Body of pancreas (tissue), 4 donors: Measurements from ENCODE around the gene MAL. TPM values are rescaled to one million over a fixed set of nuclear protein-coding genes. Genes with fewer than 3 reads are reported as not detected.

Experiments used
- ATAC-seq: fragments of 150-250 bp; one replicate; pipeline ENCODE4 v1.9.1; 2016
- DNase-seq, 4 donors: peaks; one replicate each; pipeline ENCODE4 v3.0.0-alpha.2; 2019
- H3K27ac ChIP-seq, 4 donors: fragments of 200-600 bp; sonication (generic); 1 replicate in 3 of 4; 2 replicates in 1 of 4; pipeline versions ENCODE4 v1.5.1 to v1.6.1; 2016 to 2019; ENCODE audit warnings: mild to moderate bottlenecking in 1 of 4, mixed read lengths in 1 of 4, moderate library complexity in 1 of 4
- H3K27me3 ChIP-seq, 2 donors: fragments of 200-600 bp; sonication (generic); one replicate each; pipeline ENCODE4 v1.6.0; 2016; ENCODE audit warnings: mild to moderate bottlenecking in 1 of 2
- H3K36me3 ChIP-seq, 2 donors: fragments of 200-600 bp; sonication (generic); replicated peaks in 1 of 2; 2 replicates each; pipeline ENCODE4 v1.5.1; 2016; ENCODE audit warnings: low read depth in 2 of 2; ENCODE audit not compliant: insufficient read depth in 1 of 2
- H3K4me1 ChIP-seq: fragments of 200-600 bp; sonication (generic); one replicate; pipeline ENCODE4 v1.6.0; 2016
- H3K4me3 ChIP-seq, 2 donors: fragments of 200-600 bp; sonication (generic); 1 replicate in 1 of 2; 2 replicates in 1 of 2; pipeline ENCODE4 v1.5.1; 2016 to 2019
- H3K9me3 ChIP-seq, 3 donors: fragments of 200-600 bp; sonication (generic); 1 replicate in 2 of 3; 2 replicates in 1 of 3; pipeline ENCODE4 v1.5.1; 2016
- CTCF ChIP-seq, 7 experiments: fragments of 450-650 bp in 4 of 7; fragments of 200-600 bp in 3 of 7; sonication (generic) in 3 of 7; IDR thresholded peaks; one replicate each; pipeline ENCODE4 v1.5.1; 2016 to 2019; ENCODE audit warnings: antibody characterized with exemption in 7 of 7
- POLR2A ChIP-seq, 3 donors: fragments of 450-650 bp; IDR thresholded peaks; one replicate each; pipeline ENCODE4 v1.6.1; 2016; ENCODE audit warnings: antibody characterized with exemption in 3 of 3, mild to moderate bottlenecking in 2 of 3
- WGBS, 2 donors: methylation state at CpG; one replicate each; pipeline ENCODE4 v1.1.5; 2017; 5-methylcytosine and 5-hydroxymethylcytosine counted together
- intact Hi-C: fragments of 100-400 bp; cut with DNase I; formaldehyde crosslinking; loops from one replicate; pipeline ENCODE4 v1.15.1; 2023
- total RNA-seq, 2 donors: library from RNA; depleted of rRNA; stranded (reverse); fragments of >200 nt; gene quantifications; one replicate each; pipeline ENCODE4 v1.1.0, GENCODE V29; 2016

MAL gene
- not detected for total RNA-seq

DNA sequence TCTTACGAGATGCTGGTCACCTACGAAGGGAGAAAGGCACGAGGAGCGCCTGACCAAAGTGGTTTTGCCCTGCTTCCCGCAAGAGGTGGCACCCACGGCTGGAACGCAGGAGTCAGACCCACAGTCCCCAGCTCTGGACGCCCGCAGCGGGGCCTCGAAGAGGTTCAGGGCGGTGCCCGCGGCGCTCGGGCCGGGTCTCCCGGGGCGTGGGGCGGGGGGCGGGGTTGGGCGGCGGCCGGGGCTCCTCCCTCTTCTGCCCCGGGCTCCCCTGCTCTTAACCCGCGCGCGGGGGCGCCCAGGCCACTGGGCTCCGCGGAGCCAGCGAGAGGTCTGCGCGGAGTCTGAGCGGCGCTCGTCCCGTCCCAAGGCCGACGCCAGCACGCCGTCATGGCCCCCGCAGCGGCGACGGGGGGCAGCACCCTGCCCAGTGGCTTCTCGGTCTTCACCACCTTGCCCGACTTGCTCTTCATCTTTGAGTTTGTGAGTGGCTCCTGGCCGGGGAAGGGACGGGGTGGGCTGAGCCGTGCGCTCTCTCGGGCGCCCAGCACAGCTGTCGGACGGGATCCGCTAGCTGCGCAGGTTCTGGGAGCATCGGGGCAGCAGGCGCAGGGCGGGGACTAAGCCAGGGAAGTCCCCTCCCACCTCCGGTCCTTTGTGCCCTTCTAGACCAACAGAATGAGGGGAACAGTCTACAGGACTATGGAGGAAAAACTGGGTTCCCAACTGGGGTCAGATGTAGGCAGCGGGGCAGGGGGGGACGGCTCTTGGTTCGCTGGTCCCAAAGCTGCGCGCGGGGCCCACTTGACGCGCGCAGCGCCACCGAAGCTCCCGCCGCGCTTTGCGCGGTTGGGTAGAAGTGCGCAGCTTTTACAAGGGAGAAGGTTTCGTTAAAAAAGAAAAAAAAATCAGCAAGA, at the start of gene MAL:
MAL (plus strand) TSS at position 303 of the 914 bp plus-strand sequence; CDS start at position 388, 85 bp downstream.
- DNase-seq (no peak), ATAC-seq (no peak)
- Histone ChIP-seq H3K4me1 (peaks cover 18% of the 10 kb centered on the region), H3K9me3 (no peaks in the 10 kb centered on the region), H3K36me3 (no peaks in the 10 kb centered on the region), H3K27me3 (peaks cover 0 to 8% of the 10 kb centered on the region in 2 donors), H3K27ac (no peak within 1 kb of the TSS), H3K4me3 (peak within 1 kb of the TSS in 1 of 2 donors; percentile 8)
- no peak for TF ChIP-seq CTCF (IDR thresholded peaks at IDR 0.05)
- TF ChIP-seq POLR2A (IDR thresholded peaks at IDR 0.05) = no peak
- intact Hi-C loops = no loop called here
- WGBS, 2 donors = 2% methylated on average over 26 to 81 of the region's 81 CpGs

DNA sequence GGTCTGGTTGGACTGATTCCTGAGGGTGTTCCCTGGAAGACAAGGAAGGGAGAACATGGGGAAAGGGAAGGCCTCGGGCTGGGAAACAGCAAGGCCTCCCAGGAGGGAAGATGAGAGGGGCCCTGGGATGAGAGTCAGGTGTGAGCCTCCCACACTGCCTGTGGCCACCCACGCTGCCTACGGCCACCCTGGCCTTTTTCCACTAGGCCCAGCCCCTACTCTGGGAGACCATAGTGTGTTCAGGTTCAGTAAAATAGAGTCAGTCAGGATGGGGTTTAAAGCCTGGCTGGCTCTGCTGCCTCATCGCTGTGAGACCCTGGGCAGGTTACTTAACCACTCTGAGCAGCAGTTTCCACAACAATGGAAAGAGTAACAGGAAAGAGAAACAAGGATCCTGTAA, 47.7 kb upstream of the MAL start:
- WGBS, 2 donors = 66 to 68% methylated on average over 4 of the region's 4 CpGs
- no peak overlapping the region for H3K27ac ChIP-seq
- no peaks in the 10 kb centered on the region for H3K4me1 ChIP-seq
- no peak overlapping the region for H3K4me3 ChIP-seq
- no peak for ATAC-seq
- TF ChIP-seq POLR2A (IDR thresholded peaks at IDR 0.05) (no peak), CTCF (IDR thresholded peaks at IDR 0.05) (no peak)
- no peaks in the 10 kb centered on the region for H3K36me3 ChIP-seq
- H3K27me3 ChIP-seq = no peaks in the 10 kb centered on the region
- H3K9me3 ChIP-seq = no peaks in the 10 kb centered on the region
- no peak for DNase-seq
- intact Hi-C loops = no loop called here

DNA sequence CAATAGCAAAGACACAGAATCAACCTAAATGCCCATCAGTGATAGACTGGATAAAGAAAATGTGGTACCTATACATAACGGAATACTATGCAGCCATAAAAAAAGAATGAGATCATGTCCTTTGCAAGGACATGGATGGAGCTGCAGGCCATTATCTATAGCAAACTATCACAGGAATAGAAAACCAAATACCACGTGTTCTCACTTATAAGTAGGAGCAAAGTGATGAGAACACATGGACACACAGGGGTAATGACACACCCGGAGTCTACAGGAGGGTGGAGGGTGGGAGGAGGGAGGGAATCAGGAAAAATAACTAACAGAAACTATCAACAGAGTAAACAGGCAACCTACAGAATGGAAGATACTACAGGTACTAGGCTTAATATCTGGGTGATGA, 46.6 kb upstream of the MAL start:
- 75 to 80% methylated on average over 3 of the region's 3 CpGs for WGBS, 2 donors
- DNase-seq (no peak), ATAC-seq (no peak)
- Histone ChIP-seq H3K36me3 (no peaks in the 10 kb centered on the region), H3K4me3 (no peak overlapping the region), H3K4me1 (no peaks in the 10 kb centered on the region), H3K27ac (no peak overlapping the region), H3K27me3 (no peaks in the 10 kb centered on the region), H3K9me3 (no peaks in the 10 kb centered on the region)
- TF ChIP-seq CTCF (IDR thresholded peaks at IDR 0.05) = no peak
- TF ChIP-seq POLR2A (IDR thresholded peaks at IDR 0.05) = no peak
- intact Hi-C loops = no loop called here

GRCh38 chr2:94979406-94980375, 45.8 kb upstream of the MAL start:
- Histone ChIP-seq H3K27me3 (no peaks in the 10 kb centered on the region), H3K4me3 (no peak overlapping the region), H3K9me3 (no peaks in the 10 kb centered on the region), H3K4me1 (no peaks in the 10 kb centered on the region), H3K36me3 (no peaks in the 10 kb centered on the region), H3K27ac (no peak overlapping the region)
- WGBS, 2 donors = 72 to 77% methylated on average over 9 to 10 of the region's 10 CpGs
- ATAC-seq (no peak), DNase-seq (no peak)
- TF ChIP-seq CTCF (IDR thresholded peaks at IDR 0.05) (no peak), POLR2A (IDR thresholded peaks at IDR 0.05) (no peak)
- intact Hi-C loops = no loop called here
